ENCODE measurements around the gene APC2.
"Not testable (repeated sequence)": the region's sequence is repeated elsewhere in the genome, so short reads cannot be mapped to it uniquely, and the experiment has no call there.

The APC2 gene

DNA sequence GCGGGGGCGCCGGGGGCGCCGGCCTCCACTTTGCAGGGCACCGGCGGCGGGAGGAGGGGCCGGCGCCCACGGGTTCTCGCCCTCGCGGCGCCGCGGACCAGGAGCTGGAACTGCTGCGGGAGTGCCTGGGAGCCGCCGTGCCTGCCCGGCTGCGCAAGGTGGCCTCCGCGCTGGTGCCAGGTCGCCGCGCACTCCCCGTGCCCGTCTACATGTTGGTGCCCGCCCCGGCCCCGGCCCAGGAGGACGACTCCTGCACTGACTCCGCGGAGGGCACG lies 17.2 kb downstream of the APC2 start:
- no peak for DNase-seq (ENCODE audit: low spot score)

GRCh38 chr19:1467490-1468273 lies 17.8 kb downstream of the APC2 start:
- DNase-seq (ENCODE audit: low spot score), result no peak

- no peak for DNase-seq (ENCODE audit: low spot score)
These were observed 18.4 kb downstream of the APC2 start for GRCh38 chr19:1468274-1468820.

- DNase-seq (ENCODE audit: low spot score), result no peak
These were observed 18.9 kb downstream of the APC2 start for GRCh38 chr19:1468821-1469254.

DNA sequence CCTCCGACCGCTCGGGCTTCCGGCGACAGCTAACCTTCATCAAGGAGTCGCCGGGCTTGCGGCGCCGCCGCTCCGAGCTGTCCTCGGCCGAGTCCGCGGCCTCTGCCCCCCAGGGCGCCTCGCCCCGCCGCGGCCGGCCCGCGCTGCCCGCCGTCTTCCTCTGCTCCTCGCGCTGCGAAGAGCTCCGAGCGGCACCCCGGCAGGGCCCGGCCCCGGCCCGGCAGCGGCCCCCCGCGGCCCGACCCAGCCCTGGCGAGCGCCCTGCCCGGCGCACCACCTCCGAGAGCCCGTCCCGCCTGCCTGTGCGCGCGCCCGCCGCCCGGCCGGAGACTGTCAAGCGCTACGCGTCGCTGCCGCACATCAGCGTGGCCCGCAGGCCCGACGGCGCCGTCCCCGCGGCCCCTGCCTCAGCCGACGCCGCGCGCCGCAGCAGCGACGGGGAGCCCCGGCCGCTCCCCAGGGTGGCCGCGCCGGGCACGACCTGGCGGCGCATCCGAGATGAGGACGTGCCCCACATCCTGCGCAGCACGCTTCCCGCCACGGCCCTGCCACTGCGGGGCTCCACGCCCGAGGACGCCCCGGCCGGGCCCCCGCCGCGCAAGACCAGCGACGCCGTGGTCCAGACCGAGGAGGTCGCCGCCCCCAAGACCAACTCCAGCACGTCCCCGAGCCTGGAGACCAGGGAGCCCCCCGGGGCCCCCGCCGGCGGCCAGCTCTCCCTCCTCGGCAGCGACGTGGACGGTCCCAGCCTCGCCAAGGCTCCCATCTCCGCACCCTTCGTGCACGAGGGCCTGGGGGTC lies 19.5 kb downstream of the APC2 start:
- DNase-seq (ENCODE audit: low spot score), result no peak

DNA sequence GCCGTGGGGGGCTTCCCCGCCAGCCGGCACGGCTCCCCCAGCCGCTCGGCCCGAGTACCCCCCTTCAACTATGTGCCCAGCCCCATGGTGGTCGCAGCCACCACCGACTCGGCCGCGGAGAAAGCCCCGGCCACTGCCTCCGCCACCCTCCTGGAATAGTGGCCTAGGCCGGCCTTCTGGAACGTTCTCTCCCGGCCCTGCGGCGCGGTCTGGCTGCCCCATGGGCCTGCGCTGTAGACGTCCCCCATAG lies 20.1 kb downstream of the APC2 start:
- DNase-seq (ENCODE audit: low spot score), result no peak

DNA sequence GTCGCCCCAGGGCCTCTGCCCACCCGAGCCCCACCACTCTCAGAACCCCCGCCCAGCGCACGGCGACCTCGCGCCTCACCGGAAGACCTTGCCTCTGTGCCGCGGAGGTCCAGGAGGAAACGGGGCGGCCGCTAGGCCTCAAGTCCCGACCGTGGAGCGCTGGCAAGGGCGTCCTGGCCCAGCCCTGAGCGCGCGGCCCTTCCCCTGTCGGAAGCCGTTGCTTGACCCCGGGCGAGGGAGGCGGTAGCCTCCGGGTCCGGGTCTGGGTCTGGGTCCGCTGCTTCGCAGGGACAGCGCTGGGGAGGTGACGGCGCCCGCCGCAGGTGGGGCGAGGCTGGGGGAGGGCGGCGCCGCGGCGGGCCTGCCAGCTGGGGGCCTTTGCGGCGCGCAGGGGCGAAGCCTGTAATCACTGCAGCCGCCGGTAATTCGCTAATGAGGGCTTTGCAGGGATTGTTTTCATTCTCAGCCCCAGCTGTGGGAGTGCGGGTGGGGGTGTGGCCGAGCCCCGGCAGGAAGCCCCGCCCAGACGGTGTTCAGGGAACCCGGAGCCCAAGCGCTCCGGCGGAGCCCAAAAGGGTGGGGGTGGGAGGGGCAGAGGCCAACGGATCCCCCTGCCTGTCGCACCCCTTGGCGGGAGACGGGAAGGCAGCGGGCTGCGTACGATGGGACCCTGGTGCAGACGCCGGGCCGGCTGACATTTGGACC lies 20.5 kb downstream of the APC2 start:
- peak; percentile 87 for DNase-seq (ENCODE audit: low spot score)

GRCh38 chr19:1471010-1471514 lies 21.1 kb downstream of the APC2 start:
- no peak for DNase-seq (ENCODE audit: low spot score)

- DNase-seq (ENCODE audit: low spot score), result no peak
These were observed 21.7 kb downstream of the APC2 start for GRCh38 chr19:1471515-1472160.

DNA sequence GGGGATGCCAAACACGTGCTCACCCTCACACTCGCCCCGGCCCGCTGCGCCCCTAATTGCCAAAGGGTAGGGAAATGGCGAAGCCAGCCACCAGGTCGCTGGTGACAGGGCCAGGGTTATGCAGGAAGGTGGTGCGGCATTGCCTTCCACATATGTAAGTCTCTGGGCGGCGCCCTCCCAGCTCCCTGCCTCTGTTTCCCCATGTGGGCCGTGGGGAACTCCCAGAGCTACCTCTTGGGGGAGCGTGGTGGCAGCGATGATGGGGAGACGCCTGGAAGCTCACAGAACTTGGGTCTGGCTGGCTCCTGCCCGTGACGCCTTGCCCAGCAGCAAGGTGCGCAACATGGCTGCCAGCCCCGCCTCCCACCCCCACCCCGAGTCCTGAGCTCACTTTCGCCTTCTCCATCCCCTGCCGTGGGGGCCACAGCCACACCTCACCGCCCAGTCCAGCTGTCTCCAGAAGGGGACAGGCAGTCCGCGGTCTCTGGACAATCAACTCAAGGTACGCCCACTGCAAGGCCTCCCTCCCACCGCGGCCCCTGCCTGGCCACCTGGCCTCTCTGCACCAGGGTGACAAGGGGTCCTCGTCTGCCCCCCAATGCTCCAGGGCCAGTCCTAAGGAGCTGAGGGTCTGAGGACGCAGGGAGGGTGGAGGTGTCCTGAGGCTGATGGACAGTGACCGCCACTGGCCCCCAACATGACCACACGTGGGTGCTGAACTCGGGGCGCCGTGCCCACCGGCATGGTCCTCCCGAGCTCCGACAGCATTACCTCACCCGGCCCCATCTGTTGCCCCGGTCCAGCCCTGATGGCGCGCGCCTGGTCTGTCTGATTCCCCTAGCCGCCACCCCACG lies 22.5 kb downstream of the APC2 start:
- DNase-seq (ENCODE audit: low spot score), result no peak

- DNase-seq (ENCODE audit: low spot score), result no peak
These were observed 23.3 kb downstream of the APC2 start for GRCh38 chr19:1473085-1473851.

DNA sequence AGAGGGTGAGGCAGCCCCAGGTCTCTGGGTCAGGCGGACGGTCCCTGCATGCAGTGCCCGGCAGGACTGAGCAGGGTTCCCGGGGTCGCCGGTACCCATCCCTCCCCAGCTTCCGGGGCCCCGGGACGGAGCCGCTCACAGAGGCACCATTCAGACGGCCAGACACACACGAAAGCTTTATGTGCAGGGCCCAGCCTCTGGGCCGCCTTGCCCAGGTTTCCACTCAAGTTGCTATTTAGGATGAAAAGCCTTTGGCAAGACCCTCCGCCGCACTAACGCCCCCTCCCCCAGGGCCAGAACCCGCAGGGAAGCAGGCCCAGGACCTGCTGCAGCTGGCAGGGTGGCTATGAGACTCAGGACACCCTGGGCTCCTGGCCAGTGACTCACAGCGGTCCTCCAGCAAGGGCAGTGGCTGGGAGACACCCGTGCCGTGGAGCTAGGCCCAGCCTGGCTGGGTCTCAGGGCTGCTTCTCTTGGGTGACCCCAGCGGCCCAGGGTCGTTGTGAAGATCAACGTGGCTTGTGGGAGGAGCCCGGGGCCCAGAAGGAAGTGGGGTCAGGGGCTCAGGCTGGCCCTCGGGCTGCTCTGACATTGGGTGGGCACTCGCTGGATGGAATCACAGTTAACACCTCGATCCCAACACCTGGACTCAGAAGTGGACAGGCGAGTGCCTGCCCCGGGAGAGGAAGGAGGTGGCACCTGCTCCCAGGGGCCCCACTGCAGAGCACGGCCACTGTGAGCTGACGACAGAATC lies 24.3 kb downstream of the APC2 start:
- no peak for DNase-seq (ENCODE audit: low spot score)

- DNase-seq (ENCODE audit: low spot score), result no peak
These were observed 24.9 kb downstream of the APC2 start for GRCh38 chr19:1474765-1475351.

GRCh38 chr19:1475751-1476437 lies 26.0 kb downstream of the APC2 start:
- DNase-seq (ENCODE audit: low spot score), result no peak

GRCh38 chr19:1477056-1477455 lies 27.1 kb downstream of the APC2 start:
- DNase-seq (ENCODE audit: low spot score), result not testable (repeated sequence)

- peak; percentile 93 for DNase-seq (ENCODE audit: low spot score)
These were observed 29.2 kb downstream of the APC2 start, which contains the start of gene C19orf25 for GRCh38 chr19:1478934-1479707. C19orf25 (minus strand) TSS chr19:1479215; CDS start chr19:1478903, 312 bp downstream.

GRCh38 chr19:1481224-1481892 lies 31.4 kb downstream of the APC2 start:
- DNase-seq (ENCODE audit: low spot score), result no peak

All from HuH-7 (cell line).